Measurements from ENCODE around the gene SREBF2. TPM values are rescaled to one million over a fixed set of nuclear protein-coding genes. Genes with fewer than 3 reads are reported as not detected.

SREBF2 gene
- total RNA-seq, 6 donors from 2014 or later = 124 to 175 (median 145) TPM

GRCh38 chr22:41933411-41934177 is 100.7 kb downstream of the SREBF2 start:
- Histone ChIP-seq H3K36me3 (no peaks in the 10 kb centered on the region), H3K27ac (no peak overlapping the region), H3K27me3 (no peaks in the 10 kb centered on the region), H3K9me3 (no peaks in the 10 kb centered on the region), H3K4me3 (no peak overlapping the region), H3K4me1 (no peaks in the 10 kb centered on the region)
- peak in 1 of 2 donors; percentile 25 for ATAC-seq (ENCODE audit: low FRiP score in 2 of 2)
- 82% methylated on average over 11 of the region's 16 CpGs; no CpG with 5 or more reads in 1 of the 2 donors for WGBS, 2 donors
- TF ChIP-seq EP300 (IDR thresholded peaks at IDR 0.05) (no peak), POLR2A (IDR thresholded peaks at IDR 0.05) (no peak)
- peak in 1 of 2 donors; percentile 45 for DNase-seq

GRCh38 chr22:41934284-41935014 is 101.5 kb downstream of the SREBF2 start:
- 93 to 97% methylated on average over 11 to 17 of the region's 17 CpGs for WGBS, 2 donors
- Histone ChIP-seq H3K4me3 (no peak overlapping the region), H3K4me1 (peaks cover 0 to 2% (median 0%) of the 10 kb centered on the region in 4 donors), H3K9me3 (no peaks in the 10 kb centered on the region), H3K27ac (no peak overlapping the region), H3K36me3 (no peaks in the 10 kb centered on the region), H3K27me3 (no peaks in the 10 kb centered on the region)
- no peak for ATAC-seq (ENCODE audit: low FRiP score in 2 of 2)
- TF ChIP-seq EP300 (IDR thresholded peaks at IDR 0.05) (no peak), CTCF (IDR thresholded peaks at IDR 0.05) (no peak), POLR2AphosphoS5 (IDR thresholded peaks at IDR 0.05) (no peak), POLR2A (IDR thresholded peaks at IDR 0.05) (no peak)
- DNase-seq = peak in 1 of 2 donors; percentile 28

GRCh38 chr22:41935015-41935351 is 102.1 kb downstream of the SREBF2 start:
- Histone ChIP-seq H3K27ac (no peak overlapping the region), H3K4me1 (peaks cover 0 to 2% (median 0%) of the 10 kb centered on the region in 4 donors), H3K4me3 (no peak overlapping the region), H3K27me3 (no peaks in the 10 kb centered on the region), H3K36me3 (no peaks in the 10 kb centered on the region), H3K9me3 (no peaks in the 10 kb centered on the region)
- peak in 1 of 2 donors; percentile 50 for DNase-seq
- no peak for TF ChIP-seq POLR2A (IDR thresholded peaks at IDR 0.05)
- no peak for TF ChIP-seq EP300 (IDR thresholded peaks at IDR 0.05)
- TF ChIP-seq POLR2AphosphoS5 (IDR thresholded peaks at IDR 0.05) = no peak
- TF ChIP-seq CTCF (IDR thresholded peaks at IDR 0.05) = no peak
- ATAC-seq (ENCODE audit: low FRiP score in 2 of 2) = no peak
- 89 to 100% methylated on average over 1 to 4 of the region's 4 CpGs for WGBS, 2 donors

- H3K4me3 ChIP-seq = no peak overlapping the region
- TF ChIP-seq POLR2AphosphoS5 (IDR thresholded peaks at IDR 0.05) (no peak), CTCF (IDR thresholded peaks at IDR 0.05) (no peak), POLR2A (IDR thresholded peaks at IDR 0.05) (no peak)
- peak in 1 of 2 donors; percentile 44 for DNase-seq
- no peak overlapping the region for H3K27ac ChIP-seq
- no peaks in the 10 kb centered on the region for H3K36me3 ChIP-seq
- no peak for ATAC-seq (ENCODE audit: low FRiP score in 2 of 2)
- 93 to 100% methylated on average over 7 to 9 of the region's 9 CpGs for WGBS, 2 donors
- no peaks in the 10 kb centered on the region for H3K9me3 ChIP-seq
- no peaks in the 10 kb centered on the region for H3K27me3 ChIP-seq
- H3K4me1 ChIP-seq = peaks cover 0 to 4% (median under 1%) of the 10 kb centered on the region in 4 donors
These were observed 102.6 kb downstream of the SREBF2 start for GRCh38 chr22:41935509-41935908.

GRCh38 chr22:41936894-41937169 is 103.9 kb downstream of the SREBF2 start:
- 80 to 100% methylated on average over 2 of the region's 2 CpGs for WGBS, 2 donors
- Histone ChIP-seq H3K4me1 (peaks cover 0 to 9% (median 7%) of the 10 kb centered on the region in 4 donors), H3K27me3 (no peaks in the 10 kb centered on the region), H3K27ac (no peak overlapping the region), H3K9me3 (no peaks in the 10 kb centered on the region), H3K4me3 (no peak overlapping the region), H3K36me3 (no peaks in the 10 kb centered on the region)
- DNase-seq (no peak), ATAC-seq (ENCODE audit: low FRiP score in 2 of 2) (no peak)
- TF ChIP-seq CTCF (IDR thresholded peaks at IDR 0.05) (no peak), EP300 (IDR thresholded peaks at IDR 0.05) (no peak), POLR2A (IDR thresholded peaks at IDR 0.05) (no peak), POLR2AphosphoS5 (IDR thresholded peaks at IDR 0.05) (no peak)

All from upper lobe of left lung (tissue), 6 donors.